CD1c-positive myeloid dendritic cell (primary cell): ENCODE measurements around the gene CABS1.

ENCODE experiments used
- DNase-seq: peaks from one replicate; pipeline ENCODE4 v3.0.0-alpha.2; 2016; ENCODE audit errors: extremely low spot score

Gene CABS1

DNA sequence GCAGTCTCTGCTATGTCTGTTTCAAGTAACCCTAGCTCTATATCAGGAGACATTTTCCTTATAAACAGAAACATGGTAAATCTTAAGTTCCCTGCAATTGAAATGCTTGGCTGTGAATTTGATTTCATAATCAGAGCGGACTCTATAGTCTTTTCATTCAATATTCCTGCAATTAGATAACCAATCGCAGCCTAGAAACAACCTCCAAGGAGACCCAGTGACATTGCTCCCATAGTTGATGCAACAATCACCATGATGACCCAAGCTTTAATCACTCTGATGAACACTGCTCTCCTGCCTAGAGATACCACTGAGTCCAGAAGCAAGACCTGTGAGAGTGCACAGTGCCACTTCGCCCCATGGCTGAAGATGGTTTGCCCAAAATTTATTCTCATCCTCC, at the start of gene CABS1:
Gene CABS1 (plus strand): TSS at position 301 of the 400 bp plus-strand sequence. CDS start 59 bp downstream, at position 360.
- DNase-seq = no peak

- DNase-seq = no peak
These were observed 46.1 kb upstream of the CABS1 start for GRCh38 chr4:70288651-70289050.

GRCh38 chr4:70291341-70291740, 43.4 kb upstream of the CABS1 start:
- no peak for DNase-seq

DNA sequence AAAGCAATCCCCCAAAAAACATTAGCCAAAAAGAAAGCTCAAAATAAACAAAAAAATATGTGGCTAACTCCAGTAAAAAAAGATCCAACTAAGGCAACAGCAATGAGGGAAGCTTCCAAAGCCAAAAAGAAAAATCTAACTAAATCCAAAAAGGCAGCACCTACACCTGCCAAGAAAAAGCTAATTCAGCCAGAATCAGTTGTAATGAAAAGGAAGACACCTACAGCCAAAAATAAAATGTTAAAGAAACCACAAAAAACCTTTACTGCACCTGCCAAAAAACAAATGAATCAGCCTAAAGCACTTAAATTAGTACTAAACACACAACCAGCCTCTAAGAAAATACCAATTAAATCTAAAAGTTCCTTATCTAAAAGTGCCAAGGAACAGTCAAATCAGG, 37.2 kb upstream of the CABS1 start:
- DNase-seq = no peak

GRCh38 chr4:70298051-70298450, 36.7 kb upstream of the CABS1 start:
- no peak for DNase-seq

DNA sequence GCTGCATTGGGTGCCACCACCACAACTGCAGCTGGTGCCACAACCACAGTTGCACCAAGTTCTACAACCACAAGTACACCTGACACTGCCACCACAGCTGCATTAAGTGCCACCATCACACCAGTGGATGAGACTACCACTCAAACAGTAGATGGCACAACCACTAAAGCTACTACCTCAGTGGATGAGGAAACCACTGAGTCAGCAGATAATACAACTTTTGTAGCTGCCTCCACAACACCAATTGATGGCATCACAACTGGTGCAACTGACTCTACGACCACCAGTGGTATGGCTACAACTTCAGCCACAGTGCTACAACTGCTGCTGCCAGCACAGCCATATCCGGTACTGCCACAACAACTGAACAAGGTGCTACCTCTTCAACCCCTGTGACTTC, 35.1 kb upstream of the CABS1 start:
- DNase-seq = no peak

- DNase-seq = no peak
These were observed 34.6 kb upstream of the CABS1 start for GRCh38 chr4:70300215-70300614.

DNA sequence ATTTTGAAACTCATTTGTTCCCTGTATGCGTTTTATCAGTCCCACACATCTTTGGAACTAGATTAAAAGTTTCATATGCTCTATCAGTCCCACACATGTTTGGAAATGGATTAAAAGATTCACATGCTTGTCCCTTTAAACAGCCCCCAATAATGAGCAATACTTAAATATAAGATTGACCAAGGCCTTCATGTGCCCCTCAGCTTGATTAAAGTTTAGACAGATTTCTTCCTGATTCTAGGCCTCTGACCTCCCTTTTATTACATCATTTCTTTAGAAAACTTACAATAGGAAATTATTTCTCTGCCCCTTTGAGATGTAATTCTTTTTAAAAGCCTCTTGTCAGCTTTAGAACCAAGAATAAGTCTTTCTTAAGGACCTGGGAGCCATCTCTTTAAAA, 31.7 kb upstream of the CABS1 start:
- no peak for DNase-seq

DNA sequence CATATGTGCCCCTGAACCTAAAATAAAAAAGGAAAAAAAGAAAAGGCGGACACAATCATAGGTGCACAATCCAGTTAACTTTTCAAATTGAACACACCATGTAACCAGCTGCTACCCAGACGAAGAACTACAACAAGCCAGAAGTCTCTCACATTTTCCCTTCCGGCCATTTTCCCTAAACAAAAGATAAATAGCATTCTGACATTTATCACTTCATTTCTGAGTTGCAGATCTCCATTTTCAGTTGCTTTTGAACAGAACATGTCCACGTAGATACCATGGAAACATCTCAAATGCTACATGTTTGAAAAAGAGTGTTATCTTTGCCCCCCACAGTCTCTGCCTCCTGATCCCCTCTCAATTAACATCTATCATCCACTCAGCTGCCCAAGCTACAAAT, 29.2 kb upstream of the CABS1 start:
- no peak for DNase-seq

- no peak for DNase-seq
These were observed 28.7 kb upstream of the CABS1 start for GRCh38 chr4:70306076-70306475.

GRCh38 chr4:70313736-70314135, 21.0 kb upstream of the CABS1 start:
- DNase-seq = no peak

DNA sequence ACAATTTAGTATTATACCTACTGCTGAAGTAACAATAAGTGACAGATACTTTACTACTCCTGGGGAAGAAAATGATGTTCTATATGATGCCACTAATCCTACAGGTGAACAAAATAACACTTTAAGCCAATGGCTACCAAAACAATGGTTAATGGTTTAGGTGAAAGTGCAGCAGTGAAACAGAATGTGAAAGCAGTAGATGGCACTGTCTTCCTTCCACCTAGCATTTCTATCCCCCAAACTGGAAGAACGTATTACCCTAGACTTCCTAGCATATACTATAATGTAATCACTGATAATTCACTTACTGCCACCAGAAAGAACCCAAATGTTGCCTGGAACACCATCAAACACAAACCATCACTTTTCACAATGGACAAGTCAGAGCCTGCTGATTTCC, 18.9 kb upstream of the CABS1 start:
- no peak for DNase-seq

DNA sequence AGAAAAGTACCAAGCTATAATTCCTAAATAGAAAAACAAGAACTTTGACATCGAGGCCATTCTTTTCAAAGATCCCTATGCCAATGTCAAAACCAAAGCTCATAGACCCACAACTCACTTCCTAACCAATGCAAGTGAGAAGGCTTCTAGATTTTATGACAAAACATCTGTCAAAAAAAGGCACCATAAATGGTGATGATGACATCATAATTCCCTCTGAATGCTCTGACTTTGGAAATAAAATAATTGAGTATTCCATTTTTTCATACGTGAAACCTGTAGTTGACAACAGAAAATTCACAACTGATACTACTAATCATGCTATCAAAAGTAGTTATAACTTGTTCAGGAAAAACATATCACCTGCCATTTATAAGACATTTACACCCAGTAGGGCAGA, 8.7 kb upstream of the CABS1 start:
- no peak for DNase-seq

GRCh38 chr4:70336043-70336442, 1.3 kb downstream of the CABS1 start:
- no peak for DNase-seq

GRCh38 chr4:70337886-70338420, 3.2 kb downstream of the CABS1 start:
- DNase-seq = no peak

GRCh38 chr4:70356185-70356584, 21.4 kb downstream of the CABS1 start:
- no peak for DNase-seq

DNA sequence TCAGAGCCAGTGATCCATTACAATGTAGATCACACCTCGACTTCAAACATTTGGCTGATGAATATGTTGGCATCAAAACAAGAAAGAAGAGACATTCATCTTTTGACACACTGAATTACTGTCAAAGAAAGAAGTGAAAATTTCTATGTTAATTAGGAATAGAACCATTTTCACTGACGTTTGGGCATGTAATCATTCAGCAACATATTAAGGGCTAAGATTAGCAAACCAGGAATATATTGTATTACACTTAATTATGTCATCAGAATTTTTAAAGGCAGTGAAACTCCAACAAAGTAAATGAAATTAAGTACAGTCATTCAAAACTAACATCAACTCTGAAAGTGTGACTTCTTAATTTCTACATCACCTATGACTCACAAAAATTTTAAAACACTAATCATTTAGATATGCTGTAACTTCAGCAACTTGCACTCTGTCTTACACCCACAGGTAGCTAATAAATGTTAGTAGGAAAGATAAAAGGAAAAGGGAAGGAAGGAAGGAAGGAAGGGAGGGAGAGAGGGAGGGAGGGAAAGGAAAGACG, 24.4 kb downstream of the CABS1 start:
- DNase-seq = no peak

GRCh38 chr4:70360460-70360859, 25.7 kb downstream of the CABS1 start, which contains the start of gene SMR3A:
TSS of gene SMR3A (plus strand) at chr4:70360760. CDS start at chr4:70362116, 1,356 bp downstream.
- no peak for DNase-seq

DNA sequence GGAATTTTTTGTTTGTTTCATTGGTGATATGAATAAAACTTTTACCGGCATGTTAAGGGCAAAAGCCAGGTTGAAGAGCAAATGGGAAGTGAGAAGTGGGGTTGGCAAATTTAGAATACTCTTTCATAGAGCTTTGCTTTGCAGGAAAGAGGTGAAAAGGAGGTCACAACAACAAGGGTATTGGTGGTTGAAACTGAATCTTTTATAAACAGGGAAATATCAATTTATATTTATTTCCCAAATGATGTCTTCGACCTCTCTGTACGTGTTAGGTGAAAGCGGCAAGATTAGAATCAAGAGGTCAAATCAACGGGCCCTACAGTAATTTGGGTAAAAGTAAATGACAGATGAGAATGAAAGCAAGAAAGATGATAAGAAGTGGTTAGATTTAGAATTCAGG, 29.2 kb downstream of the CABS1 start:
- no peak for DNase-seq

GRCh38 chr4:70365479-70365878, 30.7 kb downstream of the CABS1 start:
- DNase-seq = no peak

DNA sequence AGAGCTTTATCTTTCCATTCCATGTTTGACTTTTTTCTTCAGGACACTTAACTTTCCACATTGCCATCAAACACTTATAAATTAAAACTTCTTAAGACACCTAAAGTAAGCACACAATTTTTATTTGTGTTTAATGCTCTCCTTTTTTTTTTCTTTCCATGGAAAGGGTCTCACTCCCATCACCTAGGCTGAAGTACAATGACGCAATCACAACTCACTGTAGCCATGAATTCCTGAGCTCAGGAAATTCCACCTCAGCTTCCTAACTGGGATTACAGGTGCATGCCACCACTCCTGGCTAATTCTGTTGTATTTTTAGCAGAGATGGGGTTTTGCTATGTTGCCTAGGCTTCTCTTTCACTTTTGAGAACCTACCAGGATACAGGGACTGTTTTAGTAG, 33.0 kb downstream of the CABS1 start:
- DNase-seq = no peak

GRCh38 chr4:70371987-70372386, 37.2 kb downstream of the CABS1 start:
- no peak for DNase-seq

DNA sequence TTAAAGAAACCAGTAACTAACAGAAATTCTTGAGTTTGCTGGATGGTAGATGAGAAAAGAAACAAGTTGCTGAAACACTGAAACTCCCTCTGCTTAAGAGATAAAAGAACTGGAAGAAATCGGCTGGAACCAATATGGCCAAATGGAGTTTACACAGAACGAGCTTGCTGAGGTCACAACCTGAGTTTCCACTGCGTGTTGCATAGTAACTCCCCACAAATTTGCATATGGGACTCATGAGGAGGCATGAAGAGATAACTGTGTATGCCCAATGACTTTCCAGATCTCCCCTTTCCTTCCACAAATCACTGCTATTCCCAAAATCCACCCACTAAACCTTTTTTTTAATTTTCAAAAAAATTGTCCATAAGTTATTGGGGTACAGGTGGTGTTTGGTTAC, 38.0 kb downstream of the CABS1 start:
- DNase-seq = no peak

- DNase-seq = no peak
These were observed 45.8 kb downstream of the CABS1 start for GRCh38 chr4:70380578-70380977.
